ENCODE results near the gene SDC1.

SDC1 gene

GRCh38 chr2:20232837-20233207 lies 7.9 kb upstream of the SDC1 start:
- H3K27ac ChIP-seq: peak overlapping the region; percentile 67
- TF ChIP-seq CTCF (conservative IDR thresholded peaks at IDR 0.05) (no peak), ZFX (IDR thresholded peaks at IDR 0.05) (no peak)

GRCh38 chr2:20231598-20232026 lies 6.7 kb upstream of the SDC1 start:
- peak overlapping the region; percentile 67 for H3K27ac ChIP-seq
- no peak for TF ChIP-seq ZFX (IDR thresholded peaks at IDR 0.05)
- TF ChIP-seq CTCF (conservative IDR thresholded peaks at IDR 0.05): no peak

- TF ChIP-seq CTCF (conservative IDR thresholded peaks at IDR 0.05) (no peak), ZFX (IDR thresholded peaks at IDR 0.05) (no peak)
- H3K27ac ChIP-seq: peak overlapping the region; percentile 67
These were observed 6.2 kb upstream of the SDC1 start for GRCh38 chr2:20231159-20231558.

- no peak for TF ChIP-seq ZFX (IDR thresholded peaks at IDR 0.05)
- TF ChIP-seq CTCF (conservative IDR thresholded peaks at IDR 0.05): no peak
- no peak overlapping the region for H3K27ac ChIP-seq
These were observed 5.1 kb upstream of the SDC1 start for GRCh38 chr2:20230114-20230425.

DNA sequence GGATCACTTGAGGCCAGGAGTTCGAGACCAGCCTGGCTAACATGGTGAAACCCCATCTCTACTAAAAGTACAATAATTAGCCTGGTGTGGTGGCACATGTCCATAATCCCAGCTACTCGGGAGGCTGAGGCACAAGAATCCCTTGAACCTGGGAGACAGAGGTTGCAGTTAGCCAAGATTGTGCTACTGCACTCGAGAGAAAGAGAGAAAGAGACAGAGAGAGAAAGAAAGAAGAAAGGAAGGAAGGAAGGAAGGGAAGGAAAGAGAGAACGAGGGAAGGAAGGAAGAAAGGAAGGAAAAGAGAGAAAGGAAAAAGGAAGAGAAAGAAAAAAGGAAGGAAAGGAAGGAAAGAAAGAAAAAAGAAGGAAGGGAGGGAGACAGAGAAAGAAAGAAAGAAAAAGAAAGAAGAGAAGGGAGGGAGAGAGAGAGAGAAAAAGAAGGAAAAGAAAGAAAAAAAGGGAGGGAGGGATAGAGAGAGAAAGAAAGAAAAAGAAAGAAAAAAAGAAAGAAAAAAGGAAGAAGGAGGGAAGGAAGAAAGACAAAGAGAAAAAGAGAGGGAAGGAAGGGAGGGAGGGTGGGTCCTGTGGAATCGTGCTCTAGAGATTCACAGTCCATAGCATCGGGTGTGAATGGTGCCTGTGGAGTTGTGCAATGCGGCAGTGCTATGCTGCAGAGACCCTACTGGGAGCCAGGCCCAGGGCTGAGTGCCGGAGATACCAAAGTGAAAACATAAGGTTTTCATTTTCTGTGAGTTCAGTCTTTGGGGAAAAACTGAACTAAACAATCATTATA lies 4.6 kb upstream of the SDC1 start:
- no peak for TF ChIP-seq CTCF (conservative IDR thresholded peaks at IDR 0.05)
- no peak overlapping the region for H3K27ac ChIP-seq

GRCh38 chr2:20227894-20228505 lies 3.1 kb upstream of the SDC1 start:
- no peak for TF ChIP-seq ZFX (IDR thresholded peaks at IDR 0.05)
- no peak for TF ChIP-seq CTCF (conservative IDR thresholded peaks at IDR 0.05)
- H3K27ac ChIP-seq: no peak overlapping the region

DNA sequence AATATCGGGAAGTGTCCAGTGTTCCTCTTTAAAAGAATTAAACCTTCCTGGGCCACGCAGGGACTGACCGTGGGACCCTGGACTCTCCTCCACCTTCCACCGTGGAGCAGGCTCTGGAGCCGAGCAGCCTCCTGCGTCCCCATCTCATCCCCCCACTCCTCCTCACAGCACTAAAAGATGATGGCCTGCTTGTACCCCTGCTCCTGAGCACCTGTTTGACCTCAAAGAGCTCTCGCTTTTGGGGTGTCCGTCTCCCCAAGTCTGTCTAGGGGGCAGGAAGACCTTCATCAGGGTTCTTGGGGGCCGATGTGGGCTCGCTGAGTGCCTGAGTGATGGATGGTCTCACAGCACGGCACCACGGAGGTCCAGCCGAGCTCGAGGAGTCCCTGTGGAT lies 1.2 kb upstream of the SDC1 start:
- H3K27ac ChIP-seq: no peak overlapping the region
- TF ChIP-seq CTCF (conservative IDR thresholded peaks at IDR 0.05) (no peak), ZFX (IDR thresholded peaks at IDR 0.05) (no peak)

Data from C4-2B (cell line).